Naive B cell (primary cell): ENCODE data around the gene ENOX2. TPM values are rescaled to one million over a fixed set of nuclear protein-coding genes. Genes with fewer than 3 reads are reported as not detected.
"Not testable (repeated sequence)": the region's sequence is repeated elsewhere in the genome, so short reads cannot be mapped to it uniquely, and the experiment has no call there.

ENCODE experiments used
- ATAC-seq, 2 donors: fragments of 150-1000 bp; cut with Tn5 transposase; 2 replicates each; pipeline ENCODE4 v1.10.0; 2021; ENCODE audit warnings: low read depth in 2 of 2, mild to moderate bottlenecking in 2 of 2, moderate library complexity in 2 of 2
- DNase-seq: peaks from one replicate; pipeline ENCODE4 v3.0.0; 2022
- H3K27ac Mint-ChIP-seq, 6 donors: one replicate each; pipeline ENCODE4 v1.8.0; 2020 to 2022; ENCODE audit warnings: mild to moderate bottlenecking in 6 of 6, mixed read lengths in 6 of 6, moderate library complexity in 5 of 6, inconsistent platforms in 2 of 6
- H3K27me3 Mint-ChIP-seq, 3 donors: one replicate each; pipeline ENCODE4 v1.8.0; 2021 to 2022; ENCODE audit warnings: mixed read lengths in 3 of 3, mild to moderate bottlenecking in 1 of 3
- H3K36me3 Mint-ChIP-seq, 2 donors: one replicate each; pipeline ENCODE4 v1.8.0; 2020 to 2022; ENCODE audit warnings: mixed read lengths in 2 of 2, inconsistent platforms in 1 of 2, mild to moderate bottlenecking in 1 of 2
- H3K4me1 Mint-ChIP-seq, 3 donors: one replicate each; pipeline ENCODE4 v1.8.0; 2020 to 2022; ENCODE audit warnings: mixed read lengths in 3 of 3, inconsistent platforms in 1 of 3, mild to moderate bottlenecking in 1 of 3, moderate library complexity in 1 of 3
- H3K4me3 Mint-ChIP-seq, 8 donors: one replicate each; pipeline ENCODE4 v1.8.0; 2020 to 2022; ENCODE audit warnings: mild to moderate bottlenecking in 8 of 8, mixed read lengths in 8 of 8, moderate library complexity in 8 of 8, inconsistent platforms in 2 of 8
- H3K9me3 Mint-ChIP-seq, 7 donors: one replicate each; pipeline ENCODE4 v1.8.0; 2020 to 2022; ENCODE audit warnings: mixed read lengths in 7 of 7, mild to moderate bottlenecking in 5 of 7, inconsistent platforms in 2 of 7, moderate library complexity in 1 of 7
- polyA plus RNA-seq, 6 donors: library from polyadenylated mRNA; unstranded; fragments of 300-500 nt; fragmentation: Illumina TruSeq; gene quantifications; one replicate each; pipeline ENCODE4 v1.2.3, GENCODE V29; 2021; ENCODE audit warnings: low read depth in 6 of 6

ENOX2 gene
- polyA plus RNA-seq, 6 donors from 2014 or later, result 17.2 to 32.6 (median 25.2) TPM

DNA sequence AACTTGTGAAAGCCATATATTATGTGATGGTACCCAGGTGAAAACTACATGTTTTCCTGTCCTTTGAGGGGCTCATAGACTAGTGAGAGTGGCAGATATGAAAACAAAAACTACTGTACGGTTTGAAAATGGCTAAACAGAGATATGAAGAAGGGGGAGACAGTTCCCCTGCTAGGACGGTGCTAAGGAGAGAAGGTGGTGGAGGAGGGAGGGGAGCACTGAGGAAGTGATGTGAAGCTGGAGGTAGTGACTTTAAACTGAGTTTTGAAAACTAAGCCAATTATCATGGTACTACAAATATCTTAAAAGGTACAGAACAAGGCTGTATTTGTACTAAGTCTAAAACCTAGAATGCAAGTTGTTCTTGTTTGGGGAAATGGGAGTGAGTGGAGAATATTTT lies 188.3 kb downstream of the ENOX2 start:
- Mint-ChIP-seq H3K4me1 (no peaks in the 10 kb centered on the region), H3K36me3 (no peaks in the 10 kb centered on the region), H3K27me3 (no peaks in the 10 kb centered on the region), H3K9me3 (peaks cover 0 to 4% (median 0%) of the 10 kb centered on the region in 7 donors), H3K27ac (no peak overlapping the region), H3K4me3 (no peak overlapping the region)
- ATAC-seq, result no peak
- DNase-seq, result no peak

DNA sequence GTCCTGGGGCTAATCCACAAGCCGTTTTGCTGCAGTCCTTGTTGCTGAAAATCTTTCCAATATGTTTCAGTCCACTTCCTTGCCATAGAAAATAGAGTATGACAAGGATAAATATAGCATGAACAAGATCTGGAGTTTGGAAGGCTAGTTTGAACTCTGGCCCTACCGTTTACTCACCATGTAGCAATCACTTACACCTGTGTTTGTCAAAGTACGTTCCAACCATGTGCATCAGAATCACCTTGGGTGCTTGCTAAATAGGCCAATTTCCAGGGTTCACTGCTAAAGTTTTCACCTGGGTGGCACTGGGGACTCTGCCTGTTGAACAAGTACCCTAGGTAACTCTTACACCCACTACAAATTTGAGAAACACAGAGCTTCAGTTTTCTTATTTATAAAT lies 188.9 kb downstream of the ENOX2 start:
- H3K4me1 Mint-ChIP-seq, result no peaks in the 10 kb centered on the region
- H3K27me3 Mint-ChIP-seq, result no peaks in the 10 kb centered on the region
- H3K9me3 Mint-ChIP-seq, result peaks cover 0 to 4% (median 0%) of the 10 kb centered on the region in 7 donors
- DNase-seq, result no peak
- H3K27ac Mint-ChIP-seq, result no peak overlapping the region
- ATAC-seq, result no peak
- no peak overlapping the region for H3K4me3 Mint-ChIP-seq
- H3K36me3 Mint-ChIP-seq, result no peaks in the 10 kb centered on the region

DNA sequence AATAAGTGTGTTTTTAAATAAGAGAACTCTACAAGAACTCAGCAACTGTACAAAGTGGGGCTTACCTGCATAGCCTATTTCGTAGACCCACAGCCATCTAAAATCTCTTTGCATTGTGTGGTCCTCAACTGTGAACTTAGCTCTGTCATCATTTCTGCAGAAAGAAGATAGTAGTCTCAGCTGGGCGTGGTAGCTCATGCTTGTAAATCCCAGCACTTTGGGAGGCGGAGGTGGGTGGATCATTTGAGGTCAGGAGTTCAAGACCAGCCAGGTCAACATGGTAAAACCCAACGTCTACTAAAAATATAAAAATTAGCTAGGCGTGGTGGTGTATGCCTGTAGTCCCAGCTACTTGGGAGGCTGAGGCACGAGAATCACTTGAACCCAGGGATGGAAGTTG lies 193.8 kb downstream of the ENOX2 start:
- ATAC-seq, H3K27me3 Mint-ChIP-seq, H3K9me3 Mint-ChIP-seq, DNase-seq, H3K27ac Mint-ChIP-seq, H3K36me3 Mint-ChIP-seq, H3K4me3 Mint-ChIP-seq, H3K4me1 Mint-ChIP-seq: not testable (repeated sequence)

DNA sequence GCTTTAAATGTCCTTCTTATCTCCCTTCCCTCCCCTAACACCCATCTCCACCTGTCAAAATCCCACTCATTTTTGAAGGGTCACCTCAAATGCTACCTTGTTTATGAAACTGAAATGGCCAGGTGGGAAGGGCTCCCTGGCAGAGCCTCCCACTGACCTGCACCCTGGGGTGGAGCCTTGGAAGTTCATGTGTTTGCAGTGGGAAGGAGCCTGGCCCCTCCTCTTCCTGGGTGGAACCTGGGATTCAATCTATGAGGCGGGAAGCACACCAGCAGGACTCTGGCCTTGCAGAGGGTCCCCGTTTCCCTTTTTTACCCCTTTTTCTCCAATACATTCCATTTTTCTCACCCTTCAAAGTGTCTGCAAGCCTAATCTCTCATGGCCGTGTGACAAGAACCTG lies 197.4 kb downstream of the ENOX2 start:
- peaks cover 0 to 2% (median 0%) of the 10 kb centered on the region in 7 donors for H3K9me3 Mint-ChIP-seq
- H3K27me3 Mint-ChIP-seq, result no peaks in the 10 kb centered on the region
- ATAC-seq (no peak), DNase-seq (no peak)
- no peaks in the 10 kb centered on the region for H3K36me3 Mint-ChIP-seq
- H3K27ac Mint-ChIP-seq, result peak overlapping the region in 1 of 6 donors; percentile 54
- H3K4me1 Mint-ChIP-seq, result no peaks in the 10 kb centered on the region
- no peak overlapping the region for H3K4me3 Mint-ChIP-seq

DNA sequence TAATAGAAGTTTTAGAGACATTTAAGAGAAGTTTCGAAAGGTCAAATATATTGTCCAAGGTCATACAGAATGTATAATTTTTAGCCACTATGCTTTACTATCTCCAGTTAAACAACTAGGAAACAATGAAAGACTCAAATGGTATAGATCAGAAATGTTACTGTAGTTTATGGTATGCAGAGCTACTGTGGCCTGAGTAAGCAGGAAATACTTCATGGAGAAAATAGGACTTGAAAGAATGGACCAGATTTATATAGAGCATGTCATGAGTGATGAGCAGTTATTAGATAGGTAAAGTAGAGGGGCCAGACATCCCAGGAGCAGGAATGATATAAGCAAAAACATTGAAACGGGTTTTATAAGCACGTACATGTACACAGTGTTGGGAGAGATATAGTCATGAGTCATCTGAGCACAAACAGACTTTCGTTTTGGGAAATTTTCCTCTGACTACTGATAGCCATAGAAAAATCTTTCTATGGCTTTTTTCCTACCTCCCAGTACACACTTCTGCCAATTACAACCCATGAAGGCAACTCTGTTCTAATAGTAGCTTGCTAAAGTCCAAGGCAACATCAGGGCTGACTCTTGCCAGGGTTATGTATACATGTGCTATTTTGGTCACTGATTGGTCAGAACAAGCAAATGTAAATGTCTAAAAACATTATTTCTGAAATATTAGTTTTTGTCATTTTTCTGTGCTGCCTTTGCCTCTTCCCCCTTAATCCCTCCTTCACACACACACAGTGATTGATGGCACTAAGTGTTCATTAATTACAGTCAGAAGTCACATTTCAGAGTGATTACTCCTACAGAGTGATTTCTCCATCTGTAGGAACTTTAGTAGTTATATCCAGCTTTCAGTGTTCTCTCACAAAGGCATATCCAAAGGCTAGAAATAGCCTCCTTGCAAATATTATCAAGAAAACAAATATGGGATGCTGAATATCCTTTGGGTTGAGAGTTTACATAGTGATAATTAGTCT lies 198.7 kb downstream of the ENOX2 start:
- no peak for ATAC-seq
- Mint-ChIP-seq H3K9me3 (no peaks in the 10 kb centered on the region), H3K4me3 (no peak overlapping the region), H3K27ac (peak overlapping the region in 1 of 6 donors; percentile 3), H3K36me3 (no peaks in the 10 kb centered on the region), H3K27me3 (no peaks in the 10 kb centered on the region), H3K4me1 (no peaks in the 10 kb centered on the region)
- DNase-seq, result no peak

DNA sequence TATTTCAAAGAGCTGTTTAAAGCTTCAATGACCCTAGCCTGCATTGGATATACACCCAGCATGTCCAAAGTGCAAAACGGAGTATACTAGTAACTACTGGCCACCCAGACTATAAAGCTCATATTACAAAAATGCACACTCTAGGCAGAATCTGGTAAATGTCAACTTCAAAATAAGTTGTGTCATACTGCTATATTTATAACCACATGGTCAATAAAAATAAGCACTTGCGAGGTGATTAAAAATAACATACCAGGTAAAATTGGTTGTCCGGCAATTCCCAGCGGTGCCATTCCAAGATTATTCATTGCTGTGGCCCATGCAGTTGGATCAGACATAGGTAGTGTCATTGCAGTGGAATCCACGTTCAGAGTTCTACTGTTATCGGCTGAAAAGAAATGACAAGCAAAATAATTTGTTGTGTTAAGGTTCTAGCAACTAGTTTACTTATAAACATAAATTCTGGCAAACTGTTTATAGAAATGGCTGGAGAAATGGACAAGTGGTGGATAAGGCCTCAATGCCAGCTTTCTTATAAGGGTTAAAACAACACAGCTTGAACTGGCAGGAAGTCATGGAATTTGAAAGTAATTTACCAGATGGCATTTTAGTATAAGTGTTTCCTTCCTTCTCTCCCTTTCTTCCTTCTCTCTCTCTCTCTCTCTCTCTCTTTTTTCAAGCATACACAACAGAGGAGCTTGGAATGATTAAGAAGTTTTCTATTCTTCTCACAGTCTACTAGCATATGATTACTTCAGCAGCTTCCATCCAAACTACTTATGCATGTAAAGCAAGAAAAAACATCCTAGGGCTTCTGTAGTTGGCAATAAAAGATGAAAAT lies 199.9 kb downstream of the ENOX2 start:
- no peak overlapping the region for H3K4me3 Mint-ChIP-seq
- no peak overlapping the region for H3K27ac Mint-ChIP-seq
- no peaks in the 10 kb centered on the region for H3K4me1 Mint-ChIP-seq
- no peak for DNase-seq
- ATAC-seq, result no peak
- H3K9me3 Mint-ChIP-seq, result no peaks in the 10 kb centered on the region
- no peaks in the 10 kb centered on the region for H3K27me3 Mint-ChIP-seq
- no peaks in the 10 kb centered on the region for H3K36me3 Mint-ChIP-seq

DNA sequence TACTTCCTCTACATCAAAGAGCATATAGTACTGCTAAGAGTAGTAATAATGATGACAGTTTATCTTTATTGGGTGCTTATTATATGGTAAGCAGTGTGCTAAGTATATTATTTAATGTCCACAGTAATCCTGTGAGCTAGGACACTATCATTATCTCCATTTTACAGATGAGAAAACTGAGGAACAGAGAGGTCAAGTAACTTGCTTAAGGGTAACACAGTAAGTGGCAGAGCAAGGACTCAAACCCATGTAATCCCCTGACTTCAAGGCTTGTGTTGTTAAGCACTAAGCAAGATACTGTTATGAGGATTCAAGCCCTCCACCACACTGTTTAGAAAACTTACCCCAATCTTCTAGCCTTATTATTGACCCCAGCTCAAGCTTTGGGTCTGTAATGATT lies 202.4 kb downstream of the ENOX2 start:
- DNase-seq (no peak), ATAC-seq (no peak)
- Mint-ChIP-seq H3K9me3 (no peaks in the 10 kb centered on the region), H3K4me1 (peaks cover 5 to 8% (median 6%) of the 10 kb centered on the region in 3 donors), H3K36me3 (no peaks in the 10 kb centered on the region), H3K27ac (no peak overlapping the region), H3K4me3 (no peak overlapping the region), H3K27me3 (no peaks in the 10 kb centered on the region)

DNA sequence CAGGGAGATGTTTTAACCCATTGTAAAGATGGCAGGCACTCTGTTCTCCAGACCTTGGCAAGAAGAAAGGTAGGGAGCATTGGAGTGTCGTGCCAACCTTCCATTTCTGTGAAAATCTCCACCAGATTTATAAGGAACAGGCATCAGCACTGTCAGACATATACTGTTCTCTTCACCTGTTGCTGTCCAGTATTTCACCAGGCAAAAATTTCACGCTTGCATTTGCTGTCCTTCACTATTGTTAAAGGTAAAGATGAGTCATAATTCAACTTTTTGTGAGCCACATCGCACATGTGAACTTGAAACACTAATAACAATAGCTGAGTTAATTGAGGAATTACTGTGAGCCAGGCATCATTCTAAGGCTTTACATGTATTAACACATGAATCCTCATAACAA lies 203.4 kb downstream of the ENOX2 start:
- no peaks in the 10 kb centered on the region for H3K27me3 Mint-ChIP-seq
- H3K36me3 Mint-ChIP-seq, result no peaks in the 10 kb centered on the region
- ATAC-seq (no peak), DNase-seq (no peak)
- H3K27ac Mint-ChIP-seq, result no peak overlapping the region
- H3K4me3 Mint-ChIP-seq, result no peak overlapping the region
- H3K9me3 Mint-ChIP-seq, result no peaks in the 10 kb centered on the region
- H3K4me1 Mint-ChIP-seq, result peaks cover 5 to 8% (median 6%) of the 10 kb centered on the region in 3 donors

DNA sequence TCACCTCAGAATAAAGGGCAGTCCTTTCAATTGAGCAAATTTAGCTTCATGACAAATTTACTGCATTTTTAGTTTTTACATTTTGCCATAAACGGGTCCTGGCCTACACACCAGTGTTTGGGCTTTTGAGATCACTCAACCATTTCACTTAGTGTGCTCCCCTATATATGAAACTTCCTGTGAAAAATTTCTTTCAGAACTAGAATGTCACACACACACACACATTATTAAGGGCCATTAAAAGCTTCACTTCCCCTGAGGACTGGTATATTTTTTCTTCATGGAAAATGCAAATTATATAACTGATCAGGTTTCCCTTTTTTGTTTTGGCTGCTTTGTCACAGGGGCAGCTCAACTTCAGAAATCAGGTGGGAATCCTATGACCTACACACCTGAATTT lies 206.5 kb downstream of the ENOX2 start:
- Mint-ChIP-seq H3K36me3 (no peaks in the 10 kb centered on the region), H3K4me1 (peaks cover 5 to 8% (median 6%) of the 10 kb centered on the region in 3 donors), H3K27ac (peak overlapping the region in 1 of 6 donors; percentile 2), H3K4me3 (no peak overlapping the region), H3K9me3 (no peaks in the 10 kb centered on the region), H3K27me3 (no peaks in the 10 kb centered on the region)
- ATAC-seq (no peak), DNase-seq (no peak)

DNA sequence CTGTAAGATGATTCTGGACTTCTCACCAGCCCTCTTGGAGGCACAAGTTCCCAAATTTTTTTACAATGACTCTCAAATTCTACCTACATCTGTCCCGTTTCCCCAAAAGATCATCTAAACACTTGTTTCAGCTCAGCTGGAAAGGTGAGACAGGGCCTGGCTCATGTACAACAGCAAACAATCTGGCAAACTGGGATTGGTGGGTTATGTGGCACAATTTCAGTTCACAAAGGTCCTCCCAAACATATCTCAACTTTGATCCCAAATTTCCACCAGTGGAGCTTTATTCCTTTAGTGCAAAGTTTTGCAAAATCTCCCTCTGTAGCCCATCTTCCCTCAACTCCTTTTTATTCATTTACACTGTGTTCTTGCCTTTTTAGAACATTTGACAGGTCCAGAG lies 207.1 kb downstream of the ENOX2 start:
- Mint-ChIP-seq H3K4me1 (peaks cover 5 to 8% (median 6%) of the 10 kb centered on the region in 3 donors), H3K27ac (peak overlapping the region in 1 of 6 donors; percentile 64), H3K9me3 (peaks cover 0 to 1% (median 0%) of the 10 kb centered on the region in 7 donors), H3K27me3 (no peaks in the 10 kb centered on the region), H3K36me3 (no peaks in the 10 kb centered on the region), H3K4me3 (no peak overlapping the region)
- DNase-seq (no peak), ATAC-seq (no peak)

DNA sequence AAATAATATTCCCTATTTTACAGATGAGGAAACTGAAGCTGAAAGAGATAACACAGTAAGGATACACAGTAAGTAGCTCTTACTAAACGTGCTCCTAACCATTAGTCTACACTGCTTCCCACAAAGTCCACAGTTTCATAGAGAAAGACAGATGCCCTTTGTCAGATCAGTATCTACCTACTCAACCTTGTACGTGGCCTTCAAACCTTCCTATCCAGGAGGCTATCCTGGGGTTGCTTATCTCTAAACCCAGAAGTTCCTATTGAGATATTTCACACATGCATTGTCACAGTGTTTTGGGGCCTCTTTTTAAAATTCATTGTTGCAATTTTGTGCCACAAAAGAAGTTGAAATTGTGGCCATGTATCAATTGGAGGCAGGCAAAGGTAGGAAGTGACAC lies 208.0 kb downstream of the ENOX2 start:
- no peaks in the 10 kb centered on the region for H3K27me3 Mint-ChIP-seq
- DNase-seq (no peak), ATAC-seq (no peak)
- H3K4me1 Mint-ChIP-seq, result peaks cover 5 to 8% (median 6%) of the 10 kb centered on the region in 3 donors
- no peak overlapping the region for H3K4me3 Mint-ChIP-seq
- peaks cover 0 to 2% (median 0%) of the 10 kb centered on the region in 7 donors for H3K9me3 Mint-ChIP-seq
- H3K36me3 Mint-ChIP-seq, result no peaks in the 10 kb centered on the region
- H3K27ac Mint-ChIP-seq, result no peak overlapping the region

DNA sequence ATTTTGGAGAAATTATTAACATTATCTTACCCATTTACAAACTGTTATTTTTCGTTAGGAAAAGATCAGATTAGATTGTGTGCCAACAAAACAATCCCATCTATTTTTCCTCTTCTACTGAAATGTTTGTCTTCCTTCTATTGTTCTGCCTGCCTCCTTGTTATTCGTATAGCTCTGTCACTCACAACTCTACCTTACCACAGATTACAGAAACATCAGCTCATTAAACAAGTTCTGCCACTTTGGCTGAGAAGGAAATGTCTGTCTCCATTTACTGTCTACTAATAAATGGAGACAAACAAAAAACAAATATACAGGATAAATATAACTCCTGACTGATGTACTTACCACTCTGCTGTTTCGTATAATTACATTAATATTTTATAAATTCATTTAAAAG lies 211.4 kb downstream of the ENOX2 start:
- Mint-ChIP-seq H3K27me3 (no peaks in the 10 kb centered on the region), H3K27ac (no peak overlapping the region), H3K4me1 (no peaks in the 10 kb centered on the region), H3K4me3 (no peak overlapping the region), H3K9me3 (peaks cover 0 to 2% (median 0%) of the 10 kb centered on the region in 7 donors), H3K36me3 (peaks cover 0 to 6% of the 10 kb centered on the region in 2 donors)
- ATAC-seq (no peak), DNase-seq (no peak)

DNA sequence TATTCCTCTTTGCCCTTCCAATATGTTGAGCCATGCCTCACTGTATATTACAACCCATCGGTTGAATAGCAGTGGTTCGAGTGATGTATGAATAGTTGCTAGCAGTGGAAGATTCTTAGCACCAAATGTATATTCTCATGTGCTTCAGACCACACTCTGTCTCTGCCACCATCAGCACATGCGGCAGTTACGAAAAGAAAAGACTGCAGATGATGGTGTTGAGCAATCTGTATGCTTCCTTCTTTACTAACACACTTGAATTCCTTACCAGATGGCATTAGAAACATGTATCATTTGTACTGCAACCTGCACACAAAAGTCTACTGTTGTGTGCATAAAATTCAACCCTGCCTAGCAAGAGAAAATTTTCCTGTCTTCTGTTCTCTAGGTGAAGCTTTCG lies 214.6 kb downstream of the ENOX2 start:
- H3K4me3 Mint-ChIP-seq, result no peak overlapping the region
- ATAC-seq (no peak), DNase-seq (no peak)
- H3K4me1 Mint-ChIP-seq, result no peaks in the 10 kb centered on the region
- no peaks in the 10 kb centered on the region for H3K27me3 Mint-ChIP-seq
- no peak overlapping the region for H3K27ac Mint-ChIP-seq
- peaks cover 0 to 7% (median 0%) of the 10 kb centered on the region in 7 donors for H3K9me3 Mint-ChIP-seq
- H3K36me3 Mint-ChIP-seq, result peaks cover 6 to 9% of the 10 kb centered on the region in 2 donors
